MV-4-11 (cell line): ENCODE measurements around the gene ERICH2.

Experiments
- DNase-seq: peaks from one replicate; lab custom pipeline; 2025; lab: John Stamatoyannopoulos, UW

ERICH2 gene

GRCh38 chr2:170763232-170763631 lies 6.9 kb upstream of the ERICH2 start:
- DNase-seq, result no peak

- DNase-seq, result no peak
Measured at GRCh38 chr2:170764880-170765261, 5.3 kb upstream of the ERICH2 start.

- no peak for DNase-seq
Measured at GRCh38 chr2:170766693-170767092, 3.5 kb upstream of the ERICH2 start.

- DNase-seq, result peak; percentile 56
Measured at GRCh38 chr2:170770606-170771420, 635 bp downstream of the ERICH2 start.

- DNase-seq, result no peak
Measured at GRCh38 chr2:170771421-170771937, 1.3 kb downstream of the ERICH2 start.

- no peak for DNase-seq
Measured at GRCh38 chr2:170772295-170772694, 2.1 kb downstream of the ERICH2 start.

GRCh38 chr2:170774074-170774473 lies 3.9 kb downstream of the ERICH2 start:
- no peak for DNase-seq

- no peak for DNase-seq
Measured at GRCh38 chr2:170778900-170779299, 8.7 kb downstream of the ERICH2 start.

- no peak for DNase-seq
Measured at GRCh38 chr2:170779304-170779703, 9.1 kb downstream of the ERICH2 start.

- no peak for DNase-seq
Measured at GRCh38 chr2:170782673-170783072, 12.5 kb downstream of the ERICH2 start.

- DNase-seq, result no peak
Measured at GRCh38 chr2:170783549-170783948, 13.4 kb downstream of the ERICH2 start.

- DNase-seq, result no peak
Measured at GRCh38 chr2:170798996-170799395, 28.8 kb downstream of the ERICH2 start.

GRCh38 chr2:170806548-170806947 lies 36.4 kb downstream of the ERICH2 start:
- DNase-seq, result no peak

GRCh38 chr2:170812710-170813600 lies 42.8 kb downstream of the ERICH2 start:
- peak; percentile 67 for DNase-seq

- DNase-seq, result no peak
Measured at GRCh38 chr2:170813611-170814532, 43.7 kb downstream of the ERICH2 start.

- DNase-seq, result no peak
Measured at GRCh38 chr2:170814533-170815230, 44.5 kb downstream of the ERICH2 start.

GRCh38 chr2:170815311-170815710 lies 45.1 kb downstream of the ERICH2 start:
- DNase-seq, result no peak

GRCh38 chr2:170815746-170816503 lies 45.7 kb downstream of the ERICH2 start:
- peak; percentile 23 for DNase-seq

GRCh38 chr2:170816504-170817092 lies 46.4 kb downstream of the ERICH2 start, which contains the start of gene GAD1:
GAD1 (plus strand) TSS chr2:170816887; CDS start chr2:170818592, 1,705 bp downstream.
- peak; percentile 79 for DNase-seq
